ENCODE measurements around the gene CDC123.
"Not testable (repeated sequence)": the region's sequence is repeated elsewhere in the genome, so short reads cannot be mapped to it uniquely, and the experiment has no call there.

The CDC123 gene

DNA sequence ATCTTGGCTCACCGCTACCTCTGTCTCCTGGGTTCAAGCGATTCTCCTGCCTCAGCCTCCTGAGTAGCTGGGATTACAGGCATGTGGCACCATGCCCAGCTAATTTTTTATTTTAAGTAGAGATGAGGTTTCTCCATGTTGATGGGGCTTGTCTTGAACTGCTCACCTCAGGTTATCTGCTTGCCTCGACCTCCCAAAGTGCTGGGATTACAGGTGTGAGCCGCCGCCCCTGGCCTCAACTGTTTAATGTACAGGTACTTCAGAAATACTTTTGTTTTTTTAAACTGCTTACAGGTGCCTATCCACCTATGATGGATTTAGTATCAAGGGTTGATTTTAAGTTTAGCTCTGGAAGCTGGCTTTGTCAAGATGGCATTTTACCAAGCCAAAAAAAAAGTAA, 55.6 kb downstream of the CDC123 start:
- TF ChIP-seq Cebpa-rat (IDR thresholded peaks at IDR 0.05): no peak
- H3K9ac ChIP-seq: no peak overlapping the region
- no peaks in the 10 kb centered on the region for H3K9me3 ChIP-seq (replicated peaks in 1 of 11)
- peaks cover 48 to 70% (median 54%) of the 10 kb centered on the region in 11 experiments for H3K36me3 ChIP-seq
- no peak overlapping the region for H3K27ac ChIP-seq
- peaks cover 0 to 10% (median 0%) of the 10 kb centered on the region in 11 experiments; a peak in 4 of 22 replicates for H4K20me1 ChIP-seq
- H3K4me3 ChIP-seq: no peak overlapping the region
- H3K4me1 ChIP-seq: no peaks in the 10 kb centered on the region
- no peak overlapping the region for H3K4me2 ChIP-seq
- no peaks in the 10 kb centered on the region for H3K27me3 ChIP-seq

DNA sequence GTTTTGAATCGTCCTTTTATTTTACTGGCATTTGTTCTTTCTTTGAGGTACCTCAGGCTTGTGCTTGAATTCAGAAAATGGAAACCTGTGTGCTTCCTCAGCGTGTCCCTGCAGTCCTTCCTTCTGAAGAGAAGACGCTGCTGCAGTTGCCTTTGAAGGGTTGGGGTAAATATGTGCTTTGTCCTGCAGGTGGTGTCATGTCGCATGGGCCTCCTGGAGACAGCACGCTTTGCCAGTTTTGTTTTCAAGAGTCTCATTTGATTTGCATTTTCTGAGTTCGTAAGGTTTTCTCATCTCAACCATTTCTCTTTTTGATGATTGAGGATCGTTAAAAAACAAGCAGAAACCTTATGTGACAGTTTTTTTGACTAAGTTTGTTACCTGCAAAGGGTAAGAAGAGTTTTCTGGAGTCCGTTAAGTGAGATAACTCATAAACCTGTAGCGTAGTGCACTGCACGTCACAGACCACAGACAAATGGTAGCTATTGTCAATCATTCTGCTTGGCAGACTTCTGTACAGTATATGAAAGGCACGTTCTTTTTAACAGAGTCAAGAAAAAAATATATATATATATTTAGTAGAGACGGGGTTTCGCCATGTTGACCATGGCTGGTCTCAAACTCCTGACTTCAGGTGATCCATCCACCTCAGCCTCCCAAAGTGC, 57.0 kb downstream of the CDC123 start:
- no peak overlapping the region for H3K9ac ChIP-seq
- H3K4me1 ChIP-seq: no peaks in the 10 kb centered on the region
- no peak for TF ChIP-seq Cebpa-rat (IDR thresholded peaks at IDR 0.05)
- no peak overlapping the region for H3K4me3 ChIP-seq
- peaks cover 33 to 56% (median 39%) of the 10 kb centered on the region in 11 experiments for H3K36me3 ChIP-seq
- no peaks in the 10 kb centered on the region for H3K9me3 ChIP-seq (replicated peaks in 1 of 11)
- H3K27ac ChIP-seq: no peak overlapping the region
- H4K20me1 ChIP-seq: peaks cover 0 to 10% (median 0%) of the 10 kb centered on the region in 11 experiments; a peak in 4 of 22 replicates
- no peak overlapping the region for H3K4me2 ChIP-seq
- H3K27me3 ChIP-seq: no peaks in the 10 kb centered on the region

DNA sequence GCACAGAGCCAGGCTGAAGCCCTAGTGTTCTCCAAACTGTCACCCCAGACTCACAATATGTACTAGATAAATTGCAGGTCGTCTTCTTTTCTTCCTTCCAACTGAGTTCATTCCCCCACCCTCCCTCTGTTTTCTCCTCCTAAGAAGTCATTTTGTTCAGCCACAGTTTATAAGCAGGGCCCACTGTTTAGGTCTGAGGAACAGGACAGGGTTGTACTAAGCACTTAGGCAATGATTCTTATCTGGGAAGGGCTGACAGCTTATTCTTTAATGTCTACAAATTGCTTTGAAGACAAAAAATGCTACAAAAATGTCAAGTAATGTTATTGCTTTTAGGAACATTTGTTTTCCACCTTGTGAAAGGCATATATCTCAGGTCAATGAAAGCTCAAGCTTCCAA, 59.1 kb downstream of the CDC123 start:
- Histone ChIP-seq H3K9me3 (replicated peaks in 1 of 11) (no peaks in the 10 kb centered on the region), H3K4me1 (no peaks in the 10 kb centered on the region), H3K27ac (no peak overlapping the region), H4K20me1 (peaks cover 0 to 3% (median 0%) of the 10 kb centered on the region in 11 experiments; a peak in 1 of 22 replicates), H3K36me3 (peaks cover 16 to 41% (median 19%) of the 10 kb centered on the region in 11 experiments), H3K27me3 (no peaks in the 10 kb centered on the region), H3K9ac (no peak overlapping the region), H3K4me3 (no peak overlapping the region), H3K4me2 (no peak overlapping the region)
- TF ChIP-seq Cebpa-rat (IDR thresholded peaks at IDR 0.05): no peak

DNA sequence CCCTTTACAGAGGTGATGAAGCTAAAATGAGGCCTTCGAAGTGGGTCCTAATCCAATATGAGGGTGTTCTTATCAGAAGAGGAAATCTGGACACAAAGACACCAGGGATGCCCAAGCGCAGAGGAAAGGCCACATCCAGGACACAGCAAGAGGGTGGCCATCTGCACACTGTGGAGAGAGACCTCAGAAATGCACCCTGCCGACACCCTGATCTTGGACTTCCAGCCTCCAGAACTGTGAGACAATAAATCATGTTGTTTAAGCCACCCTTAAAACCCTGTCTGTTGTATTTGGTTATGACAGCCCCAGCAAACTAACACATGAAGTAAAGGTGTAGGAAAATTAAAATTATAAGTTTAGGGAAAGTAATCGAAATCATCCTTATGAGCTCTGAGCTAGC, 64.0 kb downstream of the CDC123 start:
- TF ChIP-seq Cebpa-rat (IDR thresholded peaks at IDR 0.05): no peak
- Histone ChIP-seq H3K4me2 (no peak overlapping the region), H3K27ac (no peak overlapping the region), H3K9me3 (replicated peaks in 1 of 11) (no peaks in the 10 kb centered on the region), H3K27me3 (no peaks in the 10 kb centered on the region), H3K9ac (no peak overlapping the region), H4K20me1 (no peaks in the 10 kb centered on the region), H3K4me3 (no peak overlapping the region), H3K4me1 (peaks cover 17 to 25% (median 21%) of the 10 kb centered on the region in 10 experiments), H3K36me3 (peaks cover 0 to 9% (median 0%) of the 10 kb centered on the region in 11 experiments; a peak in 2 of 22 replicates)

DNA sequence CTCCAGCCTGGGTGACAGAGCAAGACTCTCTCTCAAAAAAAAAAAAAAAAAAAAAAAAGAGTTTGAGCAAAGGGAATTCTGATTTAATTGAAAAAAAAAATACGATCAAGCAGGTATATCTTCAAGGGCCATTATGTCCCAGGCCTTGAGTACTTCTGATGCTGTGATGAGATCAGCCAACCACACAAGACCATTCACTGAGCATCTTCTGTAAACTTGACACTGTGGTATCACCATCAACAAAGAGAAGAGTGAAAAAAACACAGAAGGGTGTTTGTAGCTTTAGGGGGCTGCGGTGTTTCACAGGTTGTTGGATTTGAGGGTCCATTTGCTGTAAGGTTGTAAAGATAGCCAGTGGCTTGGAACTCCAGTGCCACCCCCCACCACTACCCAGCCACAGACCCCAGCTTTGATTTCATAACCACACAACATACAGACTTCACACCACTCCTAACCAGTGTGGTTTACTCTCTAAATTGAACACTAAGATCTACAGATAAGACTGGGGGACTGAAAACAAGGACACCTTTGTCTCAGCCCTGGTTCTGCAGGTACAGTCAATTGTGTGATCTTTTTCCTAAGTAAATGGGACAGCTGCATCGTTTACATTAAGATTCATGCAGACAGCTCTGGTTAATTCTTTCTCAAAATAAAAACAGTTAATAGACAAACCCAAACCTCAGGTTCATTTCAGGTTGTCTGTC, 66.4 kb downstream of the CDC123 start:
- Histone ChIP-seq H4K20me1 (no peaks in the 10 kb centered on the region), H3K27me3 (no peaks in the 10 kb centered on the region), H3K27ac (peak overlapping the region in 1 of 11 experiments; percentile 77; a peak in 2 of 22 replicates), H3K9me3 (replicated peaks in 1 of 11) (no peaks in the 10 kb centered on the region), H3K4me3 (no peak overlapping the region), H3K4me2 (peak overlapping the region in 6 of 11 experiments; percentile 70 to 90 (median 80); a peak in 8 of 22 replicates), H3K36me3 (peaks cover 0 to 9% (median 0%) of the 10 kb centered on the region in 11 experiments; a peak in 2 of 22 replicates), H3K4me1 (peaks cover 31 to 39% (median 36%) of the 10 kb centered on the region in 10 experiments), H3K9ac (no peak overlapping the region)
- TF ChIP-seq Cebpa-rat (IDR thresholded peaks at IDR 0.05): no peak

DNA sequence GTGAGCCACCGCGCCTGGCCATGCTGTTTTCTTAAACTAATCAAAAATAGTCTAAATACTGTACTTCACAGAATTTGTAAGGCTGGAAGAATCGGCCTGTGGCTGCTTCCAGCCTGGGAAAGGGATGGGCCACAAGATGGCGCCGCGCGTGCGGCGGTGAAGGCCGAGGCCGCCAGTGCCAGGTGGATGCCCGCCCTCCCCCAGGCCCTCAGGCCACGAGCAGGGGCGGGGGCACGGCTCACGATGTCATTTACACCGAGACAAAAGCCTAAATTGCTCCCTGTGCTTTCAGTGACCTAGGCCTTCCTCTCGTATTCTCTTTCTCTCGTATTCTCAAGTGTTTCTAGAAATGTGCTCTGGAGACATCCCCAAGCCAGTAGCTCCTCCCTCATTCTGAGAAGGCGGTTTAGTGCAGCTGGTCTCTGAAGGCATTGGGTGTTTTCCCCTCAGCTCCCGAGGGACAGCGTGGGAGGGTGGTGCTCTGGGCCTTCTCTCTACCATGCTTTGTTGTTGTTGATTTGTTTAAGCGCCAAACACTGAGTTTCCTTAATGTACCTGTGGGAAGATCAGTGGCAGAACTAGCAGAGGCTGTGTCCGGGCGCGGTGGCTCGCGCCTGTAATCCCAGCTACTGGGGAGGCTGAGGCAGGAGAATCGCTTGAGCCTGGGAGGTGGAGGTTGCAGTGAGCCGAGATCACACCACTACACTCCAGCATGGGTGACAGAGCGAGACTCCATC, 68.4 kb downstream of the CDC123 start:
- H3K27me3 ChIP-seq: no peaks in the 10 kb centered on the region
- H3K36me3 ChIP-seq: peaks cover 0 to 9% (median 0%) of the 10 kb centered on the region in 11 experiments; a peak in 2 of 22 replicates
- H3K4me1 ChIP-seq: peaks cover 37 to 52% (median 42%) of the 10 kb centered on the region in 10 experiments
- H3K9ac ChIP-seq: peak overlapping the region; percentile 43 to 86 (median 79); a peak in 21 of 22 replicates
- H3K9me3 ChIP-seq (replicated peaks in 1 of 11): no peaks in the 10 kb centered on the region
- peak overlapping the region; percentile 41 to 63 (median 54) for H3K4me3 ChIP-seq
- no peak for TF ChIP-seq Cebpa-rat (IDR thresholded peaks at IDR 0.05)
- peak overlapping the region; percentile 69 to 90 (median 79) for H3K4me2 ChIP-seq
- peak overlapping the region; percentile 47 to 89 (median 82); a peak in 21 of 22 replicates for H3K27ac ChIP-seq
- H4K20me1 ChIP-seq: no peaks in the 10 kb centered on the region

DNA sequence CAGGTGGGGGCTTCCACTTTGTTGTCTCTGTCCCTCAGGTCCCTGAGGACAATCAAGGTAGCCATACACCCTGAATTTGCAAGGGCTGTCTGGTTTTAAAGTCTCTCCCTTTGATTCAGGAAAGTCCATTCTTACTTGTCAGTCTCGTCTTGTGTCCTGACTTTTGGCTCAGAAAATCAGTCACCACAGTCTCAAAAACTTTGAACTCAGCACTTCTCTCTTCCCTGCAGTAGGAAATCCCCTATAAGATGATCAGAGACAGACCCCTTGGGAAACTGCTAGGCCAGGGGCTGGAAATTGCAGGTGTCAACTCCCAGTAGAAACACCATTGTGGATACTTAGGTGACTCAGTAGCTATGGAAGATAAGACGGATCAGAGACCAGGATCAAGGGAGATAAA, 73.1 kb downstream of the CDC123 start:
- Histone ChIP-seq H3K27me3 (no peaks in the 10 kb centered on the region), H3K4me1 (peaks cover 37 to 65% (median 52%) of the 10 kb centered on the region in 10 experiments), H3K9ac (peak overlapping the region in 4 of 11 experiments; percentile 26 to 65 (median 50); a peak in 5 of 22 replicates), H3K4me2 (peak overlapping the region in 8 of 11 experiments; percentile 2 to 89 (median 50); a peak in 13 of 22 replicates), H3K9me3 (replicated peaks in 1 of 11) (no peaks in the 10 kb centered on the region), H4K20me1 (no peaks in the 10 kb centered on the region), H3K4me3 (no peak overlapping the region), H3K36me3 (no peaks in the 10 kb centered on the region), H3K27ac (peak overlapping the region in 7 of 11 experiments; percentile 29 to 69 (median 49); a peak in 11 of 22 replicates)
- TF ChIP-seq Cebpa-rat (IDR thresholded peaks at IDR 0.05): no peak

DNA sequence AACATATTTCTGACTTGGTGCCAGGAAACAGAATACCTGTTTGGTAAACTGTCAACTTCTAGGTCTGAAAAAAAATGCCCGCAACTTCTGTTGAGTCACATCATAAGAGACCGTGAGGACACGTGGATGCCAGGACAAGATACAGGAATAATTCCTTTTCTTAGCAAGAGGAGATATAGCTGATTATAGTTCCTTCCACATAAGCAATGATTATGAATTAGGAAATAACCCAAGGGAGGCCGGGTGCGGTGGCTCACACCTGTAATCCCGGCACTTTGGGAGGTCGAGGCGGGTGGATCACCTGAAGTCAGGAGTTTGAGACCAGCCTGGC, 75.2 kb downstream of the CDC123 start:
- Histone ChIP-seq H3K9me3 (replicated peaks in 1 of 11) (no peaks in the 10 kb centered on the region), H3K36me3 (no peaks in the 10 kb centered on the region), H3K27ac (peak overlapping the region in 10 of 11 experiments; percentile 5 to 90 (median 76); a peak in 17 of 22 replicates), H4K20me1 (no peaks in the 10 kb centered on the region), H3K9ac (peak overlapping the region in 8 of 11 experiments; percentile 16 to 76 (median 70); a peak in 12 of 22 replicates), H3K27me3 (no peaks in the 10 kb centered on the region), H3K4me3 (peak overlapping the region in 1 of 10 experiments; percentile 21; a peak in 1 of 20 replicates), H3K4me1 (peaks cover 19 to 48% (median 33%) of the 10 kb centered on the region in 10 experiments), H3K4me2 (peak overlapping the region; percentile 28 to 84 (median 62))
- TF ChIP-seq Cebpa-rat (IDR thresholded peaks at IDR 0.05): no peak

DNA sequence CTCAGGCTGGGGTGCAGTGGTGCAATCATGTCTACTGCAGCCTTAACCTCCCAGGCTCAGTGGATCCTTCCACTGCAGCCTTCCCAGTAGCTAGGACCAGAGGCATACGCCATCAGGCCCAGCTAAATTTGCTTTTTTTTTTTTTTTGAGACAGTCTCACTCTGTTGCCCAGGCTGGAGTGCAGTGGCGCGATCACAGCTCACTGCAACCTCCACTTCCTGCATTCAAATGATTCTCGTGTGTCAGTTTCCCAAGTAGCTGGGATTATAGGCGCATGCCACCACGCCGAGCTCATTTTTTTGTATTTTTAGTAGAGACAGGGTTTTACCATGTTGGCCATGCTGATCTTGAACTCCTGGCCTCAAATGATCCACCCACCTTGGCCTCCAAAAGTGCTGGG, 81.9 kb downstream of the CDC123 start:
- peak overlapping the region in 3 of 11 experiments; percentile 28 to 38 (median 31); a peak in 3 of 22 replicates for H3K4me2 ChIP-seq

More for the DNA sequence above, 81.9 kb downstream of the CDC123 start:
- H3K36me3 ChIP-seq; H3K9me3 ChIP-seq (replicated peaks in 1 of 11); H3K9ac ChIP-seq; H3K4me1 ChIP-seq; H3K27ac ChIP-seq; H3K27me3 ChIP-seq; H3K4me3 ChIP-seq; H4K20me1 ChIP-seq: not testable (repeated sequence)

Measured in BLaER1 treated with 17β-estradiol and CSF1 and Interleukin-3, amounts not matched to agents 10 nM and 100 nM (cell line).